Colon (tissue), 2 donors: Measurements from ENCODE around the gene OR2V1.
"Not testable (repeated sequence)": the region's sequence is repeated elsewhere in the genome, so short reads cannot be mapped to it uniquely, and the experiment has no call there.

ENCODE experiments used
- FAIRE-seq: peaks from 2 replicates; lab custom pipeline; 2012; peaks lifted over from hg19 to GRCh38; lab: Jason Lieb, UNC
- donor health status: control.
- donor health status: control.

OR2V1 gene

DNA sequence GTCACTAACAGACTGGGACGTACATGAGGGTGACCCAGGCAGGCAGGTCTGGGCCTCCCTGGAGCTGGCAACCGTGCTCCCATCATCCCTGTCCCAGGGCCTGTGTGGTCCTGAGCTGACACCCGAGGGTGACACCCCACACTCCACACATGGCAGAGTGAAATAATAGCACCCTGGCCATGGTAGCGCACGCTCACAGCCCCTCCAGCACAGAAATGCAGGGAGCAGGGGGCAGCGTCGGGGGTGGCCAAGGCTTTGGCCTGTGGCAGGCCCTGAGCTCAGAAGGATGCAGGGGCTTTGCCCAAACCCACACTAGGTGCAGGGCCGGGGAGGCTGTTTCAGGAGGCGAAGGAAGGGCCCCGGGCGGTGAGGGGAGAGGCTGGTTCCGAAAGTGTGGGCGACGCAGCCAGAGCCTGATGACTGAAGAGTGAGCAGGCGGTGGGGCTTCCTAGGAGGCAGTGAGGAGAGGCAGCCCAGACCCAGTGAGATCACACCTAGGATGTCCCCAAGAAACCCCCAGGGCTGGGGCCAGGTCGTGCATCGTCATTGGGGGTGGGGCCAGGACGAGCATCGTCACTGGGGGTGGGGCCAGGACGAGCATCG lies 29.3 kb upstream of the OR2V1 start:
- FAIRE-seq: no peak

DNA sequence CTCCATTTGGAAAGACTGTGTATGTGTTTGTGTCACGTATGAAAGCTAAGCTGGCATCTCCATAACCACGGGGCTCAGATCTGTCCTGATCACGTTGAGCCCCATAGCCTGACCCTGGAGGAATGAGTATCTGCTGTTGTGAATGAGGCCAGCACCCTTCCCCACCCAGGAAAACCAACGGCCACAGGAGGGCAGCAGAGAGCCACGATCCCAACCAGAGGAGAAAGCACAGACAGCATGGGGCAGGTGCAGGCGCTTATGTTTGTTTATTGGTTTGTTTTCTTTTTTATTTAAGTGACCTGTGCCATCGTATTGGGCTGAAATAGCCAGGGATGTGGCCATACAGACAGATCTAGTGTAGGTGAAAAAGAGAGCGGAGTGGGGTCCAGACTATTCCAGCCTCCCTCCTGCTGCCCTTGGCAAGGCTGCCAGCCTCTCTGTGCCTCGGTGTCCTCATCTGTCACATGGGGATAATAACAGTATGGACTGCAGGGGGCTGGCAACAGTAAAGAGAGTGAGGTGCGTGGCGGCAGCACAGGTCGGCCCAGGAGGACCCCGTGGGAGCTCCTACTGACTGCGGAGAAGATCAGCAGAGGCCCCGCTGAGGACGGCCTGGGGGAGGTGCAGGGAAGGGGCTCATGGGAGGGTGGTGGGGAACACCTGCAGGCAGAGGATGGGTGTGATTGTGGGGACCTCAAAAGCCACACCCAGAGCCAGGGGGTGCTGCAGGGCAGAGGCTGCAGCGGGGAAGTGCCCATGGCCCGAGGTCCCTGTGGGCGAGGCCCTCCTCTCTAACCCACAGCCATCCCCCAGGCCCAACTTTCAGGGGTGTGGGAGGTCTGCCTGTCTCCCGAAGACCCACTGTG lies 28.6 kb upstream of the OR2V1 start:
- FAIRE-seq: no peak

DNA sequence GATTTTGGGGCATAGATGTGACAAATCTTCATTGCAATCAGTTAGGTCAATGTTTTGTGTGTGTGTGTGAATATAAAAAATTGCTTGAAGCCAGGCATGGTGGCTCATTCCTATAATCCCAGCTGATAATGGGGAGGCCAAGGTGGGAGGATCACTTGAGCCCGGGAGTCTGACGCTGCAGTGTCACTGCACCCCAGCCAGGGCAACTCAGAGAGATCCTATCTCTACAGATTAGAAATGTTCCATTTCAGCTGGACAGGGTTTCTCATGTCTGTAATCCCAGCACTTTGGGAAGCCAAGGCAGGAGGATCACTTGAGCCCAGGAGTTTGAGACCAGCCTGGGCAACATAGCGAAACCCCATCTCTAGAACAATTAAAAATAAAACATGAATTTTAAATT lies 27.9 kb upstream of the OR2V1 start:
- FAIRE-seq: no peak

- FAIRE-seq: no peak
Observed at GRCh38 chr5:181156758-181157157, 25.8 kb upstream of the OR2V1 start.

- no peak for FAIRE-seq
Observed at GRCh38 chr5:181153814-181154213, 22.8 kb upstream of the OR2V1 start.

DNA sequence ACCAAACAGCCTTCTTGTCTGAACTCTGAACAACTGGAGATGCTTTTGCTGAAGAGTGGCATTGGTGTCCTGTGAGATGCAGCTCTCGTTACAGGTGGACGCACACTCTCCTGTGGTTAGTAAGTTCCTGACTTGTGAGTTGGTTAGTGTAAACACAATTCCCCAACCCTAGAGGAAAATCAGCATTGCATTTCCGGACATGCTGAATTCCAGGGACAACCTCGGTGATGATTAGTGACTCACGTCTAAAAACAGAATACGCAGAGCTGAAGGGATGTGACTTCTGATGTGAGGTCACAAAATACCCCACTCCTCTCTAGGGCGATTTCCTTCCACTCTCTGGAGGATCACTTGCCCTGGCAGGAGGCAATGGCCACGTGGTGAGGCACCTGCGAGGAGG lies 21.4 kb upstream of the OR2V1 start:
- FAIRE-seq: no peak

- no peak for FAIRE-seq
Observed at GRCh38 chr5:181151146-181151545, 20.2 kb upstream of the OR2V1 start.

- FAIRE-seq: no peak
Observed at GRCh38 chr5:181149806-181150733, 19.1 kb upstream of the OR2V1 start.

DNA sequence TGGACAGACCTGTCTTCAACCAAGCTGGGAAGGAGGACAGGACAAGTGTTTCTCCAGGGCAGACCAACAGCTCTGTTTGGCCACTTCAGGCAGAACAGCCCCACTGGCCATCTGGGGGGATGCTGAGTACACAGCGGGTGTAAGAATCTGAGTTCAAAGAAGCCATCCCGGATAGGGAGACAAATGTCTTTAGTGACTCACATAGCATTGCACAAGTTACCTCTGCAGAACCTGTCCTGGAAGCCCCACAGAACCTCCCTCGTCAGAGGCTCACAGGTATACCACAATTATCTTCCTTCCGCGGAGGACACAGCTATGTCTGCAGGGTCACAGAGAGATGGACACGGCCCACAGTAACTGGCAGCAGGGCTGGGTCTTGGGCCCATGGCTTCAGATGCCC lies 18.4 kb upstream of the OR2V1 start:
- no peak for FAIRE-seq

- FAIRE-seq: not testable (repeated sequence)
Observed at GRCh38 chr5:181146927-181147636, 16.1 kb upstream of the OR2V1 start, which contains the start of gene OR2V2. Gene OR2V2 (plus strand): TSS chr5:181147586. CDS start chr5:181154943, 7,357 bp downstream.

GRCh38 chr5:181145133-181145532 lies 14.2 kb upstream of the OR2V1 start:
- no peak for FAIRE-seq

GRCh38 chr5:181142054-181142453 lies 11.1 kb upstream of the OR2V1 start:
- FAIRE-seq: no peak

GRCh38 chr5:181140766-181141165 lies 9.8 kb upstream of the OR2V1 start:
- FAIRE-seq: no peak

DNA sequence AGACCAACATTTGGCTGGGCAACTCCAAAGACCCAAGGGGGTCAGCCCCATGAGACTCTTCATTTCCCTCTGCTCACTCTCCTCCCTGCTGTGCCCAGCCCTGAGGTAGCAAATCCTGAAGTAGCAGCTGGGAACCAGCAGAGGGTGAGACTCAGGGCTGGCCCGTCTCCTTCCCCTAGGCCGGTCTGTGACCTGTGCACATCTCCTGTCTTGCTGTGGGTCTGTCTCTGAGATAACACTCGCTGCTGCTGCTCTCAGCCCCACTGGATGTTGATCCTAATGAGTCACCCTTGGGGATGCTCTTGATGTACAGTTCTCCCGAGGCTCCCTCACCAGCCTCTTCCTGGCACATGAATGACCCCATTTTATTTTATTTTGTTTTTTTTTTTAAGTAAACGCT lies 7.3 kb upstream of the OR2V1 start:
- FAIRE-seq: no peak

DNA sequence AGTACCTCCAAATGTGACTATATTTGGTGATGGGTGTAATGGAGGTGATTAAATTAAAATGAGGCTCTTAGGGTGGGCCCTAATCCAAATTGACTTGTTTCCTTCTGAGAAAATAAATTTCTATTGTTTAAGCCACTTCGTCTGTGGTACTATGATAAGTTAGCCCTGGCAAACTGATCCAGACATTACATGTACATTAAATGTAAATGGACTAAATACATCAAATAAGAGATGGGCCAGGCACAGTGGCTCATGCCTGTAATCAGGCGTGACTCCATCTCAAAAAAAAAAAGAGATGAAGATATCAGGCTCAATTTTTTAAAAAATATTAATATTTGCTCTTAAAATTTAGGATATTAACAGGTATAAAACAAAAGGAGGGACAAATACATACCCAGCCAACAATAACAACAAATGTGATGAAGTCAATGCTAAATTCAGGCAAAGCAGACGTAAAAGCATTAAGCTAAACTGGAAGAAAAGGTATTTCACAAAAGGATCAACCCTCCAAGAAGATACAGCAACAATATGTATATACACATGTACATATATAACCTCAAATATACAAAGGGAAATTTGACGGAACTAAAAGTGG lies 5.5 kb upstream of the OR2V1 start:
- no peak for FAIRE-seq

GRCh38 chr5:181134259-181134658 lies 3.3 kb upstream of the OR2V1 start:
- no peak for FAIRE-seq

GRCh38 chr5:181133610-181134231 lies 2.8 kb upstream of the OR2V1 start:
- FAIRE-seq: no peak

- FAIRE-seq: no peak
Observed at GRCh38 chr5:181133083-181133482, 2.1 kb upstream of the OR2V1 start.

DNA sequence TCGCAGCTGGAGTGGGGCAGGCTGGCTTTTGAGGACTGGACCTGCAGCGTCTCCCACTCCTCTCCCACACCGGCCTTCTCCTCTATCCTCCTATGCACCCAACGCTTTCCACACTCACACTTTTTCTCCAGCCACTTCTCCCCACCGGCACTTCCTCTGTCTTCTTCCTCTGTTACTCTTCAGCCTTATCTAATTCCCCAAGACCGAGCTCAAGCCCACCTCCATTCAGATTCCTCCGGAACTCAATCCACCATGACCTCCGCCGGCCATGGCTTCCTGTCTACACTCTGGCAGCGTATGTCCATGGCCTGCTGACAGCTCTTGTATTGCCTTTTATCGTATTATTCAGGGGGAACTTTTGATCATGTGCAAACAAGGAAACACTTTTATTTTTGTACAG lies 545 bp upstream of the OR2V1 start:
- no peak for FAIRE-seq

DNA sequence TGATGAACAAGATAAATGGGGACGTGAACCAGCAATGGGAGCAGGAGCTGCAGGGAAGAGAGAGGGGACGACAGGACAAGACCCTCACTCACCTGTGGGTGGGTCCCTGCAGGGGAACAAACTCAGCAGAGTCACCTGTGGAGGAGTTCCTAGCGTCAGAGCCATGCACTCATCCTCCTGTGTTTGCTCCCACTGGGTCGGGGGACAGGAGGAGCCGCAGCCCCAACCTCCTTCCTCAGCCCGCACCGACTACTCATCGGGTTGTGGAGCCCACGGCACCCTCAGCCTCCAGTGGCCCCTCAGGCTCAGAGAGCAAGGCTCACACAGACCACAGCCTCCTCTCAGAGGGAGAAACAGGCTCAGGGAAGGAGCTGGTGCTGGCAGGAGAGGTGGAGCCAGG lies 888 bp downstream of the OR2V1 start:
- not testable (repeated sequence) for FAIRE-seq

DNA sequence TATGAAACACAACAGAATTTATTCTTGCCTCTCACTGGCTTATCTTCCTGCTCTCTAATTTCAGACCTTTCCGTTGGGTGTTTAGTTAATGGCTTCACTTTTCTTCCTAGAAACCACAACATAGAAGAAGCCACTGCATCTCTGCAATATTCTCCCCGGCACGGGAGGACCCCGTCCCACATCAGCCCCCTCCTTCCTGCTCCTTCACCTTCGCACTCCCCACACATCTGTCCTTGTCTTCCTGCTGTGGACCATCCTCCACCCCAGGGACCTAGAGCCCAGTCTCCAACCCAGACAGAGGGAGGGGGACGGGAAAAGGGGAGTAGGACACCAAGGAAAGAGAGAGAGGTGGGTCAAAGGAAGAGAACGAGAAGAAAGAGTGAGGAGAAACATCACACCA lies 1.4 kb downstream of the OR2V1 start:
- FAIRE-seq: no peak
